ENCODE data around the gene SAP30BP.
A peak's percentile ranks its signal among the peaks of the same experiment; 100 is the strongest.

Gene SAP30BP

DNA sequence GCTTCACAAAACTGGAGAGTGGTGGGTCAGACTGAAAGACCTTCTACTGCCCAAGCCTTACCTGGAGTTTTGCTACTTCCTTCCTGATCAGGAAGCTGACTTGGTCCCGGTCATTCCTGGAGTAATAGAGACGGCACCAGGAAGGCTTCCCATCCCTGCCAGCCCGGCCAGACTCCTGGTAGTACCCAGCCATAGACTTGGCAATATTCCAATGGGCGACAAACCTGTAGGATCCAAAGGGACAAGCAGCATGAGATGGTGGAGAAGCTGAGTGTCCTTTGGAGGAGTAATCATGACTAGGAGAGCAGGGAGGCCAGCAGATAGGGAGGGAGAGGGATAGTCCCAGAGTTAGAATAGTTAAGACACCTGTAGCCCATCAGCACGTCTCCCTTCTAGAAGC, 8.9 kb upstream of the SAP30BP start:
- no peak overlapping the region for H3K4me3 ChIP-seq (replicated peaks; ENCODE audit: low read depth, low read length)
- no peak for DNase-seq (ENCODE audit: low read depth)

DNA sequence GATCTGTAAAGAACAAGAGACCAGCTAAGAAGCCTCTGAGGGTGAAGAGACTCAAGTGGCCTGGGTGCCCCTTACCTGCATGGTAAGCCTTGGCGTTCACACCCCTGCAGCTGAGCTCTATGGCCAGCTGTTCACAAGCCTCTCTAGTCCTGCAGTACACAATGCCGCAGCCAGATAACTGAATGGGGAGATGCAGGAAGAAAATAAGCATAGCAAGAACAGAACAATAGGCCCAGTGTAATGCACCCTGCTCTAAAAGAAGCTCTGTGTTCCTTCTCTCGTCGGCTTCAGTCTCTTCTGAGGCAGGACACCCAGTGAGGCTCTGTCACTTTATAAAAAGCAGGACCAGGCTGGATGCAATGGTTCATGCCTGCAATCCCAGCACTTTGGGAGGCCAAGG, 5.6 kb upstream of the SAP30BP start:
- no peak overlapping the region for H3K4me3 ChIP-seq (replicated peaks; ENCODE audit: low read depth, low read length)
- no peak for DNase-seq (ENCODE audit: low read depth)
- TF ChIP-seq, protein P1, sequence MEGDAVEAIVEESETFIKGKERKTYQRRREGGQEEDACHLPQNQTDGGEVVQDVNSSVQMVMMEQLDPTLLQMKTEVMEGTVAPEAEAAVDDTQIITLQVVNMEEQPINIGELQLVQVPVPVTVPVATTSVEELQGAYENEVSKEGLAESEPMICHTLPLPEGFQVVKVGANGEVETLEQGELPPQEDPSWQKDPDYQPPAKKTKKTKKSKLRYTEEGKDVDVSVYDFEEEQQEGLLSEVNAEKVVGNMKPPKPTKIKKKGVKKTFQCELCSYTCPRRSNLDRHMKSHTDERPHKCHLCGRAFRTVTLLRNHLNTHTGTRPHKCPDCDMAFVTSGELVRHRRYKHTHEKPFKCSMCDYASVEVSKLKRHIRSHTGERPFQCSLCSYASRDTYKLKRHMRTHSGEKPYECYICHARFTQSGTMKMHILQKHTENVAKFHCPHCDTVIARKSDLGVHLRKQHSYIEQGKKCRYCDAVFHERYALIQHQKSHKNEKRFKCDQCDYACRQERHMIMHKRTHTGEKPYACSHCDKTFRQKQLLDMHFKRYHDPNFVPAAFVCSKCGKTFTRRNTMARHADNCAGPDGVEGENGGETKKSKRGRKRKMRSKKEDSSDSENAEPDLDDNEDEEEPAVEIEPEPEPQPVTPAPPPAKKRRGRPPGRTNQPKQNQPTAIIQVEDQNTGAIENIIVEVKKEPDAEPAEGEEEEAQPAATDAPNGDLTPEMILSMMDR (IDR thresholded peaks at IDR 0.05; ENCODE audit: low read length, missing control alignments): no peak

More for the DNA sequence above, 8.9 kb upstream of the SAP30BP start:
- TF ChIP-seq, protein P1 (IDR thresholded peaks at IDR 0.05; ENCODE audit: low read length, missing control alignments): no peak

DNA sequence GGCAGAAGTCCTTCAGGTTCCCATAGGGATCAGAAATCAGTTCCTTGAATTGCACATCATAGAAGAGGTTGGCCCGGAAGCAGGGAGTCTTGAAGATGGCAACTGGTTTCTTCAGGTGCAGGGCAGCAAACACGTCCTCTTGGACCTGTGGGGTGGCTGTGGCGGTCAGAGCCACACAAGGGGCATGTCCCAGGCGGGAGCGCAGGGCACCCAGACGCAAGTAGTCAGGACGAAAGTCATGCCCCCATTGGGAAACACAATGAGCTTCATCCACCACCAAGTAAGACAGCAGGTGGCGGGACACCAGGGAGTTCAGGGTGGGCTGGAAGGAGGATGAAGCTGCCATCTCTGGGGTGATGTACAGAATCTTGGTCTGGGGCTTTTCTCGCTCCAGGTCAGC, 4.6 kb upstream of the SAP30BP start:
- DNase-seq (ENCODE audit: low read depth): no peak
- TF ChIP-seq, protein P1 (IDR thresholded peaks at IDR 0.05; ENCODE audit: low read length, missing control alignments): no peak
- no peak overlapping the region for H3K4me3 ChIP-seq (replicated peaks; ENCODE audit: low read depth, low read length)

DNA sequence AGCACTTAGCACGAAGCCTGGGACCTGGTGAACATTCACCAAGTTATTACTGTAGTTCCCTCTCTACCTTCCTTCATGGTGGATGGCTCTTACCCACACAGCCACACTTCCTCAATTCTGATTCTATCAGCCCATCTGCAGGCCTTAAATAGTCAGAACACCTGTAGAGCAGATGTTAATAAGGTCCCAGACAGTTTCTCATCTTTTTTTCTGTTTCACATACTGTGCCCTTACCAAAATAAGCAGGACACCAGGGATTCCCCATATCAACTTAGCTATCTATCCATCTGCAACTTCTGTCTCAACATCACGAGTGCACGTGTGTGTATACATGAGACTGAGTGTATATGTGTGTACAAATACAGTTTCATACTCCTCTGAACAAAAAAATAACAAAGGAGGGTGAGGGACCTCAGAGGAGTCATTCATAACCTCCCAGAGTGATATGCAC, 3.0 kb upstream of the SAP30BP start:
- TF ChIP-seq, protein P1 (IDR thresholded peaks at IDR 0.05; ENCODE audit: low read length, missing control alignments): no peak
- DNase-seq (ENCODE audit: low read depth): no peak
- H3K4me3 ChIP-seq (replicated peaks; ENCODE audit: low read depth, low read length): no peak overlapping the region

DNA sequence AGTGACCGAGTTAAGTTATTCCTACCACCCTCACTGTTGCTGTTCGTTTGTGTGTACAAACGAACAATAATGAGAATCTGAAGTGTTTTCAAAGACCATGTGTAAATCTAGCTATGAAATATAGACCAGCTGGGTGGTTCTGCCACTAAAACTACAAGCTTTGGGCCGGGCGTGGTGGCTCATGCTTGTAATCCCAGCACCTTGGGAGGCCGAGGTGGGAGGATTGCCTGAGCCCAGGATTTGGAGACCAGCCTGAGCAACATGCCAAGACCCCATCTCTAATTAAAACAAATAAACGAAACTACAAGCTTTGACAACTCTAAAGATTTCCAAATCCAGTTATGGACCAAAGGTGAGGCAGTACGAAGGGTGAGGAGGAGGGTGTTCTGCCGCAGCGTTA, 1.2 kb upstream of the SAP30BP start:
- no peak for DNase-seq (ENCODE audit: low read depth)
- H3K4me3 ChIP-seq (replicated peaks; ENCODE audit: low read depth, low read length): peak overlapping the region; percentile 87

DNA sequence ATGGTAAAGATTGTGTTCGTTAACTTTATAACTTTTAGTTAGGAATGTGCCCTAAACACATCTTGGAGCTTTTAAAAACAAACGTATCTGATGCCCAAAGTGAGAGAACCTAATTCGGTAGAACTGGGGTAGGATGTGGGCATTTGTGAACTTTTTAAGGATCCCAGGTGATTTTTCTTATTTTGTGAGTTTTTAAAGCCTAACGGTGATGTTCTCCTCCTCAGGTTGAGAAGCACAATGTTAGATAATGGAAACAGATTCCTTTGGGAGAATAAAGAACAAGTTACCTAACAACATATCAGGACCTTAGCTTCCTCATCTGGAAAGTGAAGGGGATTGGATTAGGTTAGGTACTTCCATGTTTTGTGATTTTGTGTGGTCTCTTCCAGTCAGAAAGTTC, 687 bp downstream of the SAP30BP start:
- peak overlapping the region; percentile 87 for H3K4me3 ChIP-seq (replicated peaks; ENCODE audit: low read depth, low read length)
- no peak for DNase-seq (ENCODE audit: low read depth)
- TF ChIP-seq, protein P1 (IDR thresholded peaks at IDR 0.05; ENCODE audit: low read length, missing control alignments): no peak

More for the DNA sequence above, 1.2 kb upstream of the SAP30BP start:
- TF ChIP-seq, protein P1 (IDR thresholded peaks at IDR 0.05; ENCODE audit: low read length, missing control alignments): no peak

DNA sequence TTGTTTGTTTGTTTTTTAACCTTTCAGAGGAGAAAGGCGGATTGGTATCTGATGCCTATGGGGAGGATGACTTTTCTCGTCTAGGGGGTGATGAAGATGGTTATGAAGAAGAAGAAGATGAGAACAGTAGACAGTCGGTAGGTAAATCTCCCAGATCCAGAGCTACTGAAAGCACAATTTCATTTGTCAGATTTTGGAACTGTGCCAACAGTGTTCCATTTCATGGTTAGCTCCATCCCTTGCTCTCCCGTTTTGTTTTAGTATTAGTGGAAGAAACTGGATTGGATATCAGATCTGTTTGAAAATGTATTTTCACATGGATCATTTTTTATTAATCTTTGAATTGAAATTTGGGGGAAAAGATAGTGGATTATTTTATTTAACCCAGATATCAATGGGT, 1.4 kb downstream of the SAP30BP start:
- no peak for DNase-seq (ENCODE audit: low read depth)
- TF ChIP-seq, protein P1 (IDR thresholded peaks at IDR 0.05; ENCODE audit: low read length, missing control alignments): no peak
- peak overlapping the region; percentile 87 for H3K4me3 ChIP-seq (replicated peaks; ENCODE audit: low read depth, low read length)

Measured in fibroblast of pulmonary artery (primary cell).